Hepatic stellate cell (primary cell): Measurements from ENCODE around the gene SPEG.
A peak's percentile ranks its signal among the peaks of the same experiment; 100 is the strongest.

Experiments used
- DNase-seq: peaks from one replicate; pipeline ENCODE4 v3.0.0; 2011; ENCODE audit warnings: low spot score

Gene SPEG

GRCh38 chr2:219533930-219534661, 99.5 kb downstream of the SPEG start:
- DNase-seq, result no peak

- no peak for DNase-seq
These were observed 101.8 kb downstream of the SPEG start for GRCh38 chr2:219536425-219536824.

- DNase-seq, result no peak
These were observed 102.3 kb downstream of the SPEG start for GRCh38 chr2:219536967-219537366.

GRCh38 chr2:219537657-219538488, 103.2 kb downstream of the SPEG start:
- no peak for DNase-seq

- no peak for DNase-seq
These were observed 103.9 kb downstream of the SPEG start for GRCh38 chr2:219538504-219538951.

GRCh38 chr2:219538956-219539788, 104.5 kb downstream of the SPEG start:
- DNase-seq, result no peak

GRCh38 chr2:219539926-219540678, 105.5 kb downstream of the SPEG start:
- no peak for DNase-seq

GRCh38 chr2:219540784-219541504, 106.3 kb downstream of the SPEG start:
- DNase-seq, result no peak

GRCh38 chr2:219541611-219542180, 107.1 kb downstream of the SPEG start:
- DNase-seq, result no peak

- DNase-seq, result peak; percentile 68
These were observed 108.4 kb downstream of the SPEG start for GRCh38 chr2:219542931-219543595.

- DNase-seq, result peak; percentile 99
These were observed 109.1 kb downstream of the SPEG start, which contains the start of the genes CHPF and TMEM198 for GRCh38 chr2:219543596-219544358. CHPF (minus strand) TSS chr2:219543809; CDS start chr2:219543538, 271 bp downstream. TMEM198 (plus strand) TSS chr2:219544028; CDS start chr2:219544728, 700 bp downstream.

GRCh38 chr2:219544567-219544966, 109.9 kb downstream of the SPEG start:
- DNase-seq, result no peak

GRCh38 chr2:219545295-219545942, 110.8 kb downstream of the SPEG start:
- DNase-seq, result no peak

GRCh38 chr2:219545943-219546352, 111.3 kb downstream of the SPEG start:
- no peak for DNase-seq

- DNase-seq, result no peak
These were observed 113.0 kb downstream of the SPEG start for GRCh38 chr2:219547621-219548020.
